IPS-NIHi11 (cell line): ENCODE data around the gene LRP2.
"Not testable (repeated sequence)": the region's sequence is repeated elsewhere in the genome, so short reads cannot be mapped to it uniquely, and the experiment has no call there.

Experiments used
- DNase-seq: peaks from one replicate; pipeline ENCODE4 v3.0.0; 2012; ENCODE audit warnings: mixed read lengths, low spot score

LRP2 gene

DNA sequence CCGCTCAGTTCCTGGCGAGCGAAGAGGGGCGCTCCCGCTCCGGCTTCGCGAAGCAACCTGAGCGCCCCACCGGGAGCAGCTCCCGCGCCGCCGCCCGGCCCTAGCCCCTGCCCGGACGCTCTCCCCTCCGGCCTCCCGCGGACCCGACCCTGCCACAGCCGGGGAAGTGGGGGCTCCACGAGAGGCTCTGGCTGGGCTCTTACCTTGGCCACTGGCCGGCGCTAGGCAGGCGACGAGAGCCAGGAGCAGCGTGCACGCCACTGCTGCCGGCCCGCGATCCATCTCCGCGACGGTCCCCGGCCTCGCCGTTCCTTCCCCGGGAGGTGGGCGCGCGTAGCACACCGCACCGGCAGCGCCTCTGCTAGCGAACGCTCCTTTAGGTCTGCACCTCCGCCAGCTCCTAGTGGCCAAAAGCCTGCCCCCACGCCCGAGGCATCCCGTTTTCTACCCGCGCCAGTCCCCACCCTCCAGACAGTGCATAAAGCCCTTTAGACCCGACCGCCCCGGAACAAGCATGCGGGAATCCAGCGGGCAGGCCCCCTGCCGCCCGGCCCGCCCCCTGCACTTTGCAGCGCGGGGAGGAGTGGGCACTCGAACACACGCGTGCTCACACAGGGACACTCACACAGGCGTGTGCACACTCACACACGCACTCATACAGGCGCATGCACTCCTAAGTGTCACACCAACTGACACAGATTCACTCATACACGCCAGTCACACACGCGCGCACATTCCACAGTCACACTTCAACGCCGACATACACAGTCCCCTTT, at the start of gene LRP2:
Gene LRP2, minus strand, starts transcription at position 417 of the 776 bp plus-strand sequence. Its CDS starts 135 bp downstream, at position 282.
- peak; percentile 50 for DNase-seq

DNA sequence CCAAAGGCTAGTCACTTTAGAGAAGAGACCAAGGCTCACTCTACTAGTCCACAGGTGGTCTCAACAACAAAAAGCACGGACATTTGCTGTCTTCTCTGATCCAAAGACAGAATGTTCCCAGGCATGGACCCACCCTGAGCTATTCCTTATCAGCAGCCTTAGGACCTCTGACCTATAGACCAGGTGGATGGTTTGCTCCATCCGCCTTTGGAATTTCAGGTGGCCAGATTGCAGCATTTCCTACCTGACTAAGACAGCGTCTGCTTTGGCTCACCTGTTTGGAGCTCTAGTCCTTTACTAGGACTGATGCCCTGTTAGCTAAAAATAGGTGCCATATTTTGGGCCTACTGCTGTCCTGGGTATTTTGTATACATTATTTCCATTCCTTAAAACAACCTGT, 44.6 kb upstream of the LRP2 start:
- DNase-seq = no peak

DNA sequence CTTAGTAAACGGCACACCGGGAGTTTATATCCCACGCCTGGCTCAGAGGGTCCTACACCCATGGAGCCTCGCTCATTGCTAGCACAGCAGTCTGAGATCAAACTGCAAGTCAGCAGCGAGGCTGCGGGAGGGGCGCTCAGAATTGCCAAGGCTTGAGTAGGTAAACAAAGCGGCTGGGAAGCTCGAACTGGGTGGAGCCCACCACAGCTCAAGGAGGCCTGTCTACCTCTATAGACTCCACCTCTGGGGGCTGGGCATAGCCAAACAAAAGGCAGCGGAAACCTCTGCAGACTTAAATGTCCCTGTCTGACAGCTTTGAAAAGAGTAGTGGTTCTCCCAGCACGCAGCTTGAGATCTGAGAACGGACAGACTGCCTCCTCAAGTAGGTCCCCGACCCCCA, 37.2 kb upstream of the LRP2 start:
- not testable (repeated sequence) for DNase-seq

DNA sequence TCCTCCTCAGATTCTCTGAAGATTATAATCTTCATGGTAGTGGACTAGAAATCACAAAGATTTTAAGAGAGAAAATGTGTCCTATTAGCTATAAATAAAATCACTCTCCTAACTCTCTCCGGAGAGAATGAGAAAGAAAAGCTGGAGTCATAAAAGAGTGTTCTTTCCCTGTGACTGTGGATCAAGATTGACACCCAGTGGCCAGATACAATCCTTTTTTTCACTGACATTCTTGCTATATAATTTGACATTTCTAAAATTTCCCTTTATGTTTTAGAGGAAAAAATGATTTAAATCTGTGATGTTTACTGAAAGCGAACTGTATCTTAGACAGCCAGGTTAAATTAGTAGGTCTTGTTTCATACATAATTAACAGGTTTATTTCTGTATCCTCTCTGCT, 35.4 kb upstream of the LRP2 start:
- DNase-seq = no peak

GRCh38 chr2:169395821-169396374, 33.6 kb upstream of the LRP2 start:
- DNase-seq = no peak

DNA sequence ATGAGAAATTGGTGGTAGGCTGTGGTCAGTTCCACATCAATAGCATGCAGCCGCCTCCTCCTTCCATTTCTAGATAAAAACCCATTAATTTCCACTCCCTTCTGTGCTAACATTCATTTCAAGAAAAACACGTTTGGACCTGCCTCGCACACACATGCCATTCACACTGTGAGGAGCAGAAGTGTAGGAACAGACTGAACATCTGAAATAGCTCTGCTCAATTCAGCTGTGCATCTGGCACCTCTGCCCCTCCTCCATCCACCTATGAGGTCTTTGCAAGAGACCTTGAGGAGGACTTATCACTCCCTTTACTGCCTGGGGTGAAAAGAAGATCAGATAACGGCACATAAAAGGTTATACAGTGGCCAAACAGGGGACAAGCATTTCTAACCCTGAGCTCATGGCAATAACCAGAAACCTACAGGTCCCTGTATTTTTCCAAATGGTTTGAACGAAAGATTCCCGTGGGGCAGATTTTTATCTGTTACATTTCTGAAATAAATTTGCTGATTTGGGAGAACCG, 30.8 kb upstream of the LRP2 start:
- DNase-seq = no peak

DNA sequence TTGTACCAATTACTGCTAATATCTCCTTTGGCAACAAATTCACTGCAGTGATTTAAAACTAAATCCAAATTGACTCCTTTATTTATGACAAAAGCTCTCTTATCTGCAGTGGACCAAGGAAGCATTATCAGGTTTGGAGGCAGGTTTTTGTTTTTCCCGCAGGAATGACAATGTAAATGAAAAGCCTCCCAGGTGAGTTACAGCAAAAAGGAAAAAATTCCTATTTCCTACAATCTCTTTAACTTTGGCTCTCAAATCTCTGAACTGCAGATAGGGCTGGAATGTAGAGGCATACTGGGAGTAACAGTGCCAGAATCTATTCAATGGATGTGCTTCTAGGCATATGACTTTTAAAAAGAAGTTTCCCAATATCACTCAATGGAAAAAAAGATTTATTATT, 28.9 kb upstream of the LRP2 start:
- DNase-seq = no peak

GRCh38 chr2:169388161-169388560, 25.8 kb upstream of the LRP2 start:
- DNase-seq = no peak

- no peak for DNase-seq
Measured at GRCh38 chr2:169386722-169387121, 24.4 kb upstream of the LRP2 start.

DNA sequence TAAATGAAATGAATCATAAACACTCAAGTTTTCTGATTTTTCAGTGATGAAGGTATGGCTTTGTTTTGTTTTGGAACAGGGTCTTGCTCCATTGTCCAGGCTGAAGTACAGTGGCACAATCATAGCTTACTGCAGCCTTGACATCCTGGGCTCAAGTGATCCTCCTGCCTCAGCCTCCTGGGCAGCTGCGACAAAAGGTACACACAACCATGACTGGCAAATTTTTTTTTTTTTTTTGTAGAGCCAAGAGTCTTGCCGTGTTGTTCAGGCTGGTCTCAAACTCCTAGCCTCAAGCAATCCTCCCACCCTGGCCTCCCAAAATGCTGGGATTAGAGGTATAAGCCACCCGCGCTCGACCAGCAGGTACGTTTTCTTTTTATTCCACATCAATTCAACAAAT, 22.5 kb upstream of the LRP2 start:
- DNase-seq = no peak

DNA sequence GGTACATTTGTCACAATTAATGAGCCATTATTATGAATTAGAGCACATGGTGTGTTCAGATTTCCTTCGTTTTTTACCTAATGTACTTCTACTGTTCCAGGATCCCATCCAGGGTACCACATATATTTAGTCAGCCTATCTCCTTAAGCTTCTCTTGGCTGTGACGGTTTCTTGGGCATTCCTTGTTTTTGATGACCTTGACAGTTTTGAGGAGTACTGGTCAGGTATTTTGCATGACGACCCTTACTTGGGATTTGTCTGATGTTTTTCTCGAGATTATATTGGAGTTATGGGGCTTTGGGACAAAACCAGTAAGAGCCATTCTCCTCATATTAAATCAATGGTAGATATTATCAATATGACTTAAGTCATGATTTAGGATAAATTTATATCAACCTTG, 10.2 kb upstream of the LRP2 start:
- DNase-seq = no peak

GRCh38 chr2:169366066-169366465, 3.7 kb upstream of the LRP2 start:
- DNase-seq = no peak

DNA sequence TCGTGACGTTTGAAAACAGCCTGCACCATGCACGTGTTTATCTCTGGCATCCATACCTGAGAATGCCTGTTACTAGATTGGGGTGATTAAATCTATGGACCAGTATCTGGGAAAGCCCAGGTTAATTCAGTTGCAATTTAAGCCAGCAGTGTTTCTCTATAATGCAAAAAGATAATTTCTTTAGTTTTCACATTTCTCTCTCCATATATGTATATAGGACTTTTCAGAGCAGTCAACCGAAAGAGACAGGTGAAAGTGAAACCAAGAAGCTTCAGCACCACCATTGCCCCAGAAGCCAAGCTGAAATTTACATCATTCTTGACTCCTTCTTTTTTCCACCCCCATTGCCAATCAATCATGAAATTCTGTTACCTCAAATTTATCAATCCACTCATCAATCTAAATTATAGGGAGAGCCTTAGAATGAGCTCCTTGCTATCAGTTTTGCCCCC, 2.7 kb upstream of the LRP2 start:
- DNase-seq = no peak

DNA sequence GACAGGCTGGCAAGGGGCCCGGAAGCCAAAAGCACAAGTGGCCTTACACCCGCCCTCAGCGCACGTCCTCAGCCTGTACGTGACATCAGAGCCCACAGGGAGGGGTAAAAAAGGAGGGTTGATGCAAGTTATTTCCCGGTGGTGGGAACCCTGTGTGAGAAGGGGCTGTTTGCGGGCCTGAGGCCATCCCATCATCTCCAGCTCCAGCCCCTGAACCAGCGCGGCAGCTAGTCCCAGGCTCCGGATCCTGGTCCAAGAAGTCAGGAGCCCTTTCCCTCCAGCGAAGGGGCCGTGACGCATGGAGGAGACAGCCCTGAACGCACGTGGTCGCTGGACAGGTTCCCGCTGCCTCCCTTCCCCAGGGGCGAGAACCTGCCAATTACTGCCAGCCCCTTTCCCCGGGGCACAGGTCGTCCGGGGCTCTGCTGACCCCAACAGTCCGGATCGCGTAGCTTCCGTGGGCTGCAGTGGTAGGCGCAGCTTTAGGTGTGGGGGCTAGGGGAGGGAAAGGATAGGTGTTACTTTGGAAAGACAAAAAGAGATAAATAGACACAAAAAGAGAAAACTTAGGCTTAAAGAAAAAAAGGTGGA, 1.3 kb upstream of the LRP2 start:
- DNase-seq = peak; percentile 39

DNA sequence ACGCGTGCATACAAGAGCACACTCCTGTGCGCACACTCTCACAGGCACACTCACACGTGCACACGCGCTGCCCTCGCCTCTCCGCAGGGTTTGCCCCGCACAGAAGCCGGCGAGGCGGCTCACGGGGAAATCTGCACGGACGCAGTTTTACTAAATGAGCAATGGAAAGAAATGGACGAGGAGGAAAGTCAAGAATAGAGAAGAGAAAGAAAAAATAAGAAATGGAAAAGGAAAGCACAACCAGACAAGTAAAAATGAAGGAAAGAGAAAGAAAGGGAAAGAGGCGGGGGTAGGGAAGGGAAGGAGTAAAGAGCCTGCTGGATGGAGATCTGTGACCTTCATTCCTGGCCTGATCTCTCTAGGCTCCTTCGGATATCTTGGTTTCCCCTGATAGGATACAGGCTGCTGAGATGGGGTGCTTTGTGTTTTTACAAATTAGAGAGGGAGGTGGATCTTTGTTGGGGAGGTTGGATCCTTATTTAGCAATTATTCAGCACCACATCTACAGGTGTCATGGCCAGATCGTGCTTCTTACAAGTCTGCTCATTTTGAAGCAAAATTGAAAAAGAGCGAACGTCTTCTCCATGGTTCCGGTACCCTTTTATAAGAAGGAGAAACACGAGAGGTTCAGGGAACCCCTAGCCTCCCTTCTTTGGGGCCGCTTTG, 693 bp upstream of the LRP2 start:
- DNase-seq = no peak

GRCh38 chr2:169361706-169362117, 622 bp downstream of the LRP2 start:
- DNase-seq = peak; percentile 59

- peak; percentile 54 for DNase-seq
Measured at GRCh38 chr2:169360984-169361705, 1.2 kb downstream of the LRP2 start.

DNA sequence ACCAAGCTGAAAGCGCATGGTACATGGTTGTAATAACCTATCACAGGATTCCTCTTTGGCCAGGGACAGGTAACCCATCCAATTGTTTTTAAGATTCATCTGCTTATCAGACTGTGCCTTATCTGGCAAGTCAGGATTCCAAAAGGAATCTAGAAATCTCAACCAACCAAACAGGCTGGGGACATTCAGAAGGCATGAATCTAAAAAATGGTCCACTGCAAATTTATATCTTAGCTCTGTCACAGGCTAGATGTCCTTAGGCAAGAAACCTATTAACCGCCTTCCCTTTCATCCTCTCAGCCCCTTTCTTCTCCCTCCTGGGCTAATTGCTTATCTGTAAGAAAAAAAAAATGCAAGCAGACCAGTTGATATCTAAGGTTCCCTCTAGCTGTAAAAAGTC, 4.3 kb downstream of the LRP2 start:
- no peak for DNase-seq

GRCh38 chr2:169354244-169354643, 8.1 kb downstream of the LRP2 start:
- no peak for DNase-seq

DNA sequence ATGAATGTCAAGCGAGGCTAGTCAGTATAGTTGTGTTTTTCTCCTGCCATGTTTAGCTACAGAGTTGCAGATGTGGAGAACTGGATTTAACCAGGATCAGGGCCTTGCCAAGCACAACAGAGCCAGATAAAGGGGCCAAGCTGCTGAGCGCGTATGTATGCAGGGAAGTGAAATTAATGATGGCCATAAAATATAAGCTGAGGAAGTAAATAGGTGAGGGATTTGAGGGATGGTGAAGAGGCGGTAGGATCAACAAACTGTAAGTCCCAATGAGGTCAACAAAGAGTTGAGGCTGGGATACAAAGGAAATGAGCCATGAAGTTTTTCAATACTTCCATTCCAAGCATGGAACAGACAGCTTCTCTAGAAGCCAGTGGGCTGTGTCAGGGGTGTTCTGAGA, 10.6 kb downstream of the LRP2 start:
- no peak for DNase-seq

DNA sequence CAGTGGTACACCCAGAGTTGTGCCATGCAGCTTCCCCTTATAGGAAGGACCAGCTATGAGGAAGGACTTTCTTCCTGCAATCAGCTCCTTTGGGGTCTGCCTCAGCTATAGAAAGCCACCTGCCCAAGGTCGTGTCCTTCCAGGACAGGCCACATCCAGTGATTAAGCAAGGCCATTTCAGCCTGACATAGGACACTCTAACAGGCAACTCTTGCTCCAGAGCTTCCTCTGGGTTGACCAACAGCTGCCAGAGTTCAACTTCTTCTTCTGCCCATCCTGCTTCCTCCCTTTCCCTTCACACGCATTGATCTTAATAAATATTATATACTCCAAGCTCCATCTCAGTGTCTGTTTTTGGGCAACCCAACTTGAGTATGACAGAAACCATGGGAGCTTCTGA, 12.8 kb downstream of the LRP2 start:
- no peak for DNase-seq
